HG03039 (cell line): ENCODE results near the gene AGRN.
"Not testable (repeated sequence)": the region's sequence is repeated elsewhere in the genome, so short reads cannot be mapped to it uniquely, and the experiment has no call there.

Experiments
- ATAC-seq: cut with Tn5 transposase; IDR thresholded peaks from one replicate; pipeline ENCODE4 v1.9.1; 2021; ENCODE audit warnings: mild to moderate bottlenecking, moderate library complexity; ENCODE audit not compliant: unreplicated experiment

AGRN gene

DNA sequence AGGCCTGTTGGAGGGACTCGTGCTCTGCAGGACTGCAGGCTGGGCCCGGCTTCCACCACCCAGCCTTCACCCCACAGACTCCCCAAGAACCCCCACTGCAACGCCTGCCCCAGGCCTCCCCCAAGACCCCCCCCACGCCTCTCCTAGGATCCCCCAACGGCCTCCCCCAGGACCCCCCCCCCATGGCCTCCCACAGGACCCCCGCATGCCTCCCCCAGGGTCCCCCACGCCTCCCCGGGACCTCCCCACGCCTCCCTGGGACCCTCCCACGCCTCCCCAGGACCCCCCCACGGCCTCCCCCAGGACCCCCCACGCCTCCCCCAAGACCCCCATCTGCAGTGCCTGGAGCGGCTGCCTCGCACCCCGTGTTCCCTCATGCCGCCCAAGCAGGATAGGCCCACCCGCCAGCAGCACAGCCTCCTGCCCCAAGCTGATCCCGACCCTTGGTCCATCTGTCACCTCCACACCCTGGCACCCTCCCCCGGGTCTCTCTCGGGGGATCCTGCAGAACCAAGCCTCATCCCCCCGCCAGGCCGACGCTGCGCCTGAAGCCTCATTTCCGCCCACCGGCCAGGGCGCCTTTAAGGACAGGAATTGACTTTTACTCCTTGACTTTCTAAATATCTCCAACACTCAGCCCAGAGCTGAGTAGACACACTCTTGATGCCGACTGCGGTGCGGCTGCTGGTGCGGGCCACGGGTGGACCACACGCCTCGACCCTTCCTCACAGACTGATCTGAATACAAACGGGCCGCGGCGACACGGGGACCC lies 68.3 kb downstream of the AGRN start:
- ATAC-seq = no peak

DNA sequence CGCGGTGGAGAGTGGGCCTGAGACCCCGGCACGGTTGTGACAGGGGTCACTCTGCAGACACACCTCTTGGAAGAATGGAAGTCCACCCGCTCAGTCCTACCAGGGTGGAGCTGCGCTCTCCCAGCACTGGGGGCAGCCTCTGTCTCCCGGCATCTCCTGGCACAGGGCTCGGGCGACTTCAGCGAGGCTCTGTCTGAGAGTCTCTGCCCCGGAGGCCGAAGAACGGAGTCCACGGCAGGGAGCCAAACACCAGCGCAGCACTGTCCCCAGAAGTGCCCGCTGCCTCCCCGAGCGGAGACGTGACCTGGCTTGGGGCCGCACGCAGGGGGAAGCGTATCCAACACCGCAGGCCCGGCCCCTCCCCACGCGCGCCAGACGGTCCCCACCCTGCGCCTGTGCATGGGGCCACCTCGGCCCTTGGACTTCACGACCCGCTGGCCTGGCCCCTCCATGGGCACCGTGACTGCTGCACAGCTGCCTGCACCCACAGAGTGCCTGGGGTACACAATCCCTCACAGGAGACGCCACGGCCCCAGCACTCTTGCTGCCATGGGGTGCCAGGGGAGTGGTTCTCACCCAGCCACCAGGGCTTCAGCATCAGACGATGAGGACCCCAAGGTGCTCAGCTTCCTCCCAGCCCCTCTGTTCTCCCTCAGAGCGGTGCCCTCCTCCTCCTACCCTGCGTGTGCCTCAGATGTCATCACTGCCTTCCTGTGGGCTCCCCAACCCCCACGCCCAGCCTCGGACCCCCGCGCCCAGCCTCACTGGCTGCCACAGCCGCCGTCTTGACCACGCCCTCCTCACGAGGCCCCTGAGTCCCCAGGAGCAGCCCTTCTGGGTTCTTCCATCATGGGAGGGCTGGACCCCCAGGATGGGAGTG lies 69.1 kb downstream of the AGRN start:
- no peak for ATAC-seq

DNA sequence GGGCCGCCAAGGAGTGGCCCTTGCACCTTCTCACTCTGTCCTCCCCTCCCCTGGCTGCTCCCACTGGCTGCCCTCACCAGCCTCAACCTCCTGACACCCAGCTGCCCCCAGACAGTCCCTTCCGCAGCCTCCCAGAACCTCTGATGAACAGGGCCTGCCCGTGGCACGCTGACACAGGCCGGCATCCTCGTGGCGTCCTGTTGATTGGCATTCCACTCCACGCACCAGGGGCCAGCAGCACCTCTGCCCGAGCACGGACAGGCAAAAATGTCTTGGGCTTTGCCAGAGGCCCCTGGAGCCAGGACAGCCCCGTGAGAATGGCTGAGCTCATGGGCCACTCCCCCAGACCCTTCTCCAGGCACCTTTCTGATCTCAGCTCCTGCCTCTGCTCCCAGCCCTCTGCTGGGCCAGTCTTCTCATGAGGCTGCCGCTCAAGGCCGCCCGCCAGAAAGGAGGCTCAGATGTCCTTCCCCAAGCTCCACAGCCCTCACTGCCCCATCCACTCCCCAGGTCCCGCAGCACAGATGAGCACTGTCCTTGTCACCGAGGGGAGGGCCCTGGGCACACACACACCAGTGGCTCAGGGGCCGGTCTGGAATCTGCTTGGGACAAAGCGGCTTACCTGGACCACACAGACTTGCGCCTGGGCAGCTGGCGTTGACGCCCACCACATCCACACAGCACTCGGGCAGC lies 70.0 kb downstream of the AGRN start:
- no peak for ATAC-seq

DNA sequence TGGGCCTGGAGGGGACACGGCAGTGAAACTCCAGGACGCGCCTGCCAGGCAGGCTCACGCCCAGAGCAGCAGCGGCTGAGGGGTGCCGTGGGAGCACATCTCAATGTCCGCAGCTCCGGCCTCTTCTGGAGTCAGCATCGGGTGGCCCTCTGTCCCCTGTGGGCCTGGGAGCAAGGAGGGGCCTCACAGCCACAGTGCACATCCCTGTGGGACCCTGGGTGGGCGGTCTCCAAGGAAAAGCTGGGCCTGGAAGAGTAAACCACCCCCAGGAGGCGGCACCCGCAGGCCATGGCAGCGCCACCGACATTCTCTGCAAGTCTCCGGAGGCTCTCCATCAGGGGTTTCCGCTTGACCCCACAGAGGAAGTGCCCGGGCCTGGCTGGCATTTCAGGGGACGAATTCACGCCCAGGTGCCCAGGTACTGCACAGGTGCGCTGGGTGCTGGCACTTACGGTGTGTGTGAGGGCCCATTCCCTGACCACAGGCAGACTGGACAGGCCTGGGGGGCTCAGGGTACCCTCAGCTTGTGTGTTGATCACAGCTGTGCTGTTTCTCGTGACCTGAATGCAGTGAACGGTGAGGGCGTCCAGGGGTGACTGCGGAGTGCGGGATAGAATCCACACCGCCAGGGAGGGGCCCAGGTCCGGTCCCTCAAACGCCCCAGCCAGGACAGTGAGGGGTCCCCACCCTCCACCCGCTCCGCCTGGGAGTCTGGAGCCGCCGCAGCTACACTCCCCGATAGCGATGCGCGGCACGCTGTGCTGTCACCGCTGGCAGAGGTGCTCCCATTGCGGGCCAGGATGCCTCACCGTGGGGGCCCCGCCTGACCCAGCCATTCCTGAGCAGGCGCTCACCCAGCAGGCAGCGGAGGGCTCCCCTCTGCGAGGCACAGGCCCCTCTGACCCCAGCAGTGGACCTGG lies 70.8 kb downstream of the AGRN start:
- no peak for ATAC-seq

DNA sequence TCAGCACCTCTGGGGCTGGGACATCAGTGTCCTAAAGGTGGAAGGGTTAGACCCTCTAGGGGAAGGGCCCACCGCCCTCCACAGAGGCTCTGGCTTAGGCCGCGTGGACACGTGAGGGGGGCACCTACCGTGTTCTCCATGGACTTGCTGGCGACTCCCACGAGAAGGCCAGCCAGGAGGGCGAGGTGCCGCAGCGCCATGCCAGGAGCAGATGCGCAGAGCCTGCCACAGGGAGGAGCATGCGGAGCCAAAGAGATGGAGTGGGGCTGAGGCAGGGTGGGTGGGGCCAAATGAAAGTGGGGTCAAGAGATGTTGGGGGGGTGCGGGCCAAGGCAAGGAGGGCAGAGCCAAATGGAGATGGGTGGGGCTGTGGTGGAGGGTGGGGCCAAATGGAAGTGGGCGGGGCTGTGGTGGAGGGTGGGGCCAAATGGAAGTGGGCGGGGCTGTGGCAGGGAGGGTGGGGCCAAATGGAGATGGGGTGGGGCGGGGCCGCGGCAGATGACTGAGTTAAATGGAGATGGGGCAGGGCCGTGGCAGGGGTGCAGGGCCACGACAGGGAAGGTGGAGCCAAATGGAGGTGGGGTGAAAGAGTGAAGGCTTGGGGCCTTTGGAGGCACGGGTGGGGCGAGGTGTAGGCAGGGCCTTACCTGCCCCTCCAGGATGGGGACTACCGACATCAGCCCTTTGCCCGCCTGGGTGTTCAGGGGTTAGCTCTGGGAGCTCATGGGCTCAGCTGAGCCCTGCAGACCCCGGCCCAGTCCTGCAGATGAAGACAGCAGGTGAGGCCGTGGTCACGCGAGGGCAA lies 71.6 kb downstream of the AGRN start:
- ATAC-seq = no peak

DNA sequence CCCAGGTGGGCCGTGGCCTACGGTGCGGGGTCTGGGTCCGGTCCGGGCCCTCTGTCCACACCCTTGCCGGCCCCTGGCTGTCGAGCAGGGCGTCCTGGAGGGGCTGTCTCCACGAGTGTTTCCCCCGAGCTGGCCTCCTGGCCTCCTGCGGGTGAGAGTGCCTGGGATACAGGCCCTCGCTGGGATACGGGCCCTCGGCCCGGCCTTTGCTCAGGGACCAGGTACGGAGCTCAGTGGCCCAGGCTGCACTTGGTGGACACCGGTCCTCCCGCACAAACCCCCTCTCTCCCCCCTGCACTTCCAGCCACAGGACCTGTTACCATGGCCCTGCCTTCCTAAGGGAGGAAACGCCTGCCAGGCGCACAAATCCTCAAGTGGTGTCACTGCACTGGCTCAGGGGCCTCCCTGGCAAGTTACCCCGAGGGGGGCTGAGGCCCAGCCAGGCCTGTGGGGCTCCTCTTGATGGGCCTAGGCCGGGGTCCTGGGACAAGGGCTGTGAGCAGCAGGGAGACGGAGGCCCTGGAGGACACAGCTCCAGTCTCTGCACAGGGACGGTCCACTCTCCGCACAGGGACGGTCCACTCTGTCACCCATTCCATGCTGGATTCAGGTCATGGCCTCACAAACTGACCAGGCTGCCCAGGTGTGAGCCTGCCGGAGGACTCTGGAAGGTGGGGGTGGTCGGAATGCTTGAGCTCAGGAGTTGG lies 72.4 kb downstream of the AGRN start:
- no peak for ATAC-seq

DNA sequence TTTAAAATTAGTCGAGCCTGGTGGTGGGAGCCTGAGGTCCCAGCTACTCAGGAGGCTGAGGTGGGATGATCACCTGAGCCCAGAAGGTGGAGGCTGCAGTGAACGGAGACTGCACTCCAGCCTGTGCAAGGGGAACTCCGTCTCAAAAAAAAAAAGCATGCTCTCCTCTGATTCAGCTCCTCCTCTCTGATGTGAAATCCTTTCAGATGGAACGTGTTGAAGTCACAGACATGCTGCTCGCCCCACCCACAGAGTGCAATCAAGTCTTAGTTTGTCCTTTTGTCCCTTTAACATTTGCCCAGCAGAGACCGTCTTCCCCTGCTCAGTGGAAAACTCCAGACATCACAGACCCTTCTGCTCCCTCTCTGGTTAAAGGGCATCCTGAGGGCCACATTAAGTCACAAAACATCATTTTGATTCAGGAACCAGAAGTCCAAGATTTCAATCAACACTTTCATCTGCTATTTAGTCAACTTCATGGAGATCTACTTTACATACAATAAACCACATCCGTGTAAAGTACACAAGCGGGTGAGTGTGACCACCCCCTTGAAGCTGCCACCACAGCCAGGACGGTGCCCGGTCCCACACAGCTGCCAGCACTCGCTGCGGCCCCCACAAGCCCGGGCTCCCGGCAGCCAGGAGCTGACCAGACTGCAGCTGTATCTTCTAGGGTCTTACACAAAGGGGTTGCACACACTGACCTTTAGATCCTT lies 73.1 kb downstream of the AGRN start:
- no peak for ATAC-seq

DNA sequence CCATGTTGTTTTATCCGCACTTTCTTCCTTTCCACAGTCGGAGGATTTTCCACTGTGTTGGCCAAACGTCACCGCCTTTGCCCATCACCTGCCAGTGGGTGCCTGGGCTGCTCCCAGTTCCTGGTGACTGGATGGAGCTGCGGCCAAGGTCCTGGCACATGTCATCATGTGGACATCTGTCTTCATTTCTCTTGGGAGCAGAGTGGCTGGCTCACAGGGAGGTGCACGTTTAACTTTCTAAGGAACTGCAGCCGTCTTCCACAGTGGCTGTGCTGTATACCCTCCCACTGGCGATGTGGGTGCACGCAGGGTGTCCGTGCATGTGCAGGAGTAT lies 73.7 kb downstream of the AGRN start:
- no peak for ATAC-seq

DNA sequence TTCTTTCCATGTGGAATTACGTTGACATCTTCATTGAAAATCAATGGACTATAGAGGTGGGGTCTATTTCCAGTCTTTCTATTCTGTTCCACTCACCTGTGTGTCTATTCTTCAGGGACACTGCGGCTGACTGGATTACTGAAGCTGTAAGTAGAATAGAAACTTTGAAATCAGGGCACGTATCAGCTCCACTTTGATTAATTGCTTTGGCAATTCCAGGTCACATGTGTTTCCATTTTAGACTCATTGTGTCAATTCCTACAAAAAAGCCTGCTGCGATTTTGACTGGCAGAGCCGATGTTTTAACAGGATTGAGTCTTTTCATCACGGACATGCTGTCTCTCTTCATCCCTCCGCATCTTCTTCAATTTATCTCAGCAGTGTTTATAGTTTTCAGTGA lies 75.1 kb downstream of the AGRN start:
- no peak for ATAC-seq

DNA sequence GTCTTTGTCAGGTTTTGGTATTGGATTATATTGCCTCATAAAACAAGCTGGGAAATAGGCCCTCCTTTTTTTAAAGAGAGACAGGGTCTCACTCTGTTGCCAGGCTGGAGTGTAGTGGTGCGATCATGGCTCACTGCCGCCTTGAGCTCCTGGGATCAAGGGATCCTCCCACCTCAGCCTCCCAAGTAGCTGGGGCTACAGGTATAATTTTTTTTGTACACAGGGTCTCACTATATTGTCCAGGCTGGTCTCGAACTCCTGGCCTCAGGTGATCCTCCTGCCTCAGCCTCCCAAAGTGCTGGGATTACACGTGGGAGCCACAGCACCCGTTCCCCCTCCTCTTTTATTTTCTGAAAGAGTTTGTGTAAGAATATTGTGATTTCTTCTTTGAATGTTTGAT lies 76.2 kb downstream of the AGRN start:
- ATAC-seq = not testable (repeated sequence)

DNA sequence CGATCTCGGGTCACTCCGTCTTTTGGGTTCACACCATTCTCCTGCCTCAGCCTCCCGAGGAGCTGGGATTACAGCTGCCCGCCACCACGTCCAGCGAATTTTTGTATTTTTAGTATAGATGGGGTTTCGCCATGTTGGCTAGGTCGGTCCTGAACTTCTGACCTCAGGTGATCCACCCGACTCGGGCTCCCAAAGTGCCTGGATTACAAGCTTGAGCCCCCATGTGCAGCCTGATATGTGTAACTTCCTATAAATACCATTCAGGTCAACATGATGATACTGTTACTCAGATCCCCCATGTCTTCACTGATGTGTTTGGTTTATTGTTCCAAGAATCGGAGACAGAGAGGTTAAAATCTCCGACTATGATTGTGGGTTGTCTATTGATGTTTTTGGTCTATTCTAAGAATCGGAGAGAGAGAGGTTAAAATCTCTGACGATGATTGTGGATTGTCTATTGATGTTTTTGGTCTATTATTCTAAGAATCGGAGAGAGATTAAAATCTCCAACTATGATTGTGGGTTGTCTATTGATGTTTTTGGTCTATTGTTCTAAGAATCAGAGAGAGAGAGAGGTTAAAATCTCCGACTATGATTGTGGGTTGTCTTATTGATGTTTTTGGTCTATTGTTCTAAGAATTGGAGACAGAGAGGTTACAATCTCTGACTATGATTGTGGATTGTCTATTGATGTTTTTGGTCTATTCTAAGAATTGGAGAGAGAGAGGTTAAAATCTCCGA lies 78.9 kb downstream of the AGRN start:
- no peak for ATAC-seq

DNA sequence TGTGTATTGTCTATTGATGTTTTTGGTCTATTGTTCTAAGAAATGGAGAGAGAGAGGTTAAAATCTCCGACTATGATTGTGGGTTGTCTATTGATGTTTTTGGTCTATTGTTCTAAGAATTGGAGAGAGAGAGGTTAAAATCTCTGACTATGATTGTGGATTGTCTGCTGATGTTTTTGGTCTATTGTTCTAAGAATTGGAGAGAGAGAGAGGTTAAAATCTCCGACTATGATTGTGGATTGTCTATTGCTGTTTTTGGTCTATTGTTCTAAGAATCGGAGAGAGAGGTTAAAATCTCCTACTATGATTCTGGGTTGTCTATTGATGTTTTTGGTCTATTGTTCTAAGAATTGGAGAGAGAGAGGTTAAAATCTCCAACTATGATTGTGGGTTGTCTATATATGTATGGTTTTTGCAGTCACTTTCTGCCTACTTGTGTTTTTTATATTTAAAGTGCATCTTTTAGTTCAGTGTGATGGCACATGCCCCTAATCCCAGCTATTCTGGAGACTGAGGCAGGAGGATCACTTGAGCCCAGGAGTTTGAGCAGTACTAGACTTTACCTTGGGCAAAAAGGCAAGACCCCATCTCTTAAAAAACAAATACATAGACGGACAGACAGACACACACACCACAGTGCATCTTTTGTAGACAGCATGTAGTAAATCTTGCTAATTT lies 79.7 kb downstream of the AGRN start:
- ATAC-seq = no peak

DNA sequence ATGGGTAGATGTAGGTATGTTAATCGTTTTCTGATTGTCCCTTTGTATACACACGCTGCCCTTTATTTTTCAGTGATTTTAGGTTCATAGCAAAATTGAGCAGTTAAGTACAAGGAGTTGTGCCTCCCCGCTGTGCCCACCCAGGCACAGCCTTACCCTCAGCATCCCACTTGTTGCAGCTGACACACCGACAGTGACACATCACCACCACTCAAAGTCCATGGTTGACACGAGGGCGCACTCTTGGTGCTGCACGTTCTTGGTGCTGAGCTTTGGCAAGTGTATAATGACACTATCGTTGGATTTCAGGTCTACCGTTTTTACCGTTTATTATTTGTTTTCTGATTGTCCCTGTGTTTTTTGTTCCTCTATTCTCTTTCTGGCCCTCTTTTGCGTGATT lies 80.4 kb downstream of the AGRN start:
- no peak for ATAC-seq

DNA sequence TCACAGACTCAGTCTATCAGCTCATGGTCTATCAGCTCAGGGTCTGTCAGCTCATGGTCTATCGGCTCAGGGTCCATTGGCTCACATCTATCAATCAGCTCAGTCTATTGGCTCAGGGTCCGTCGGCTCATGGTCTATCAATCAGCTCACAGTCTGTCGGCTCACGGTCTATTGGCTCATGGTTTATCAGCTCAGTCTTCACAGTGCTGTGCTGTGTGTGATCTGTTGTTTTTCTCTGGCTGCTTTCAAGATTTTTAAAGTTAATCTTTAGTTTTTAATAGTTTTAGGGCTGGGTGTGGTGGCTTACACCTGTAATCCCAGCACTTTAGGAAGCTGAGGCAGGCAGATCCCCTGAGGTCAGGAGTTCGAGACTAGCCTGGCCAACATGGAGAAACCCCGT lies 81.6 kb downstream of the AGRN start:
- ATAC-seq = no peak

DNA sequence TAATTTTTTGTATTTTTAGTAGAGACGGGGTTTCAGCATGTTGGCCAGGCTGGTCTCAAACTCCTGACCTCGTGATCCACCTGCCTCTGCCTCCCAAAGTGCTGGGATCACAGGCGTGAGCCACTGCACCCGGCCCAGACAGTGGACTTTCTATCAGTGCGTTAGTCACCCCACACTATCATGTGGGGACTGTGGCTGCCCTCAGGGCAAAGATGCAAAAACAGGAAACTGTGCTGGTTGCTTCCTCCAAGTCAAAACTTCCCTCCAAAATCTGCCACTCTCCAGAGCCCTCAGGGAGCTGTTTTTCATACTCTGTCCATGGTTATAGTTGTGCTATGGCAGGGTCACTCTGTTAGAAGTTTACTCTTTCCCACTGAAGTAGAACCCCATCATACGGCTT lies 84.2 kb downstream of the AGRN start:
- not testable (repeated sequence) for ATAC-seq
